HG03064 (cell line): ENCODE measurements around the gene UBE2B.
"Not testable (repeated sequence)": the region's sequence is repeated elsewhere in the genome, so short reads cannot be mapped to it uniquely, and the experiment has no call there.

Source experiments
- ATAC-seq: cut with Tn5 transposase; IDR thresholded peaks from one replicate; pipeline ENCODE4 v1.9.1; 2021; ENCODE audit warnings: low read depth; ENCODE audit not compliant: unreplicated experiment

Gene UBE2B

DNA sequence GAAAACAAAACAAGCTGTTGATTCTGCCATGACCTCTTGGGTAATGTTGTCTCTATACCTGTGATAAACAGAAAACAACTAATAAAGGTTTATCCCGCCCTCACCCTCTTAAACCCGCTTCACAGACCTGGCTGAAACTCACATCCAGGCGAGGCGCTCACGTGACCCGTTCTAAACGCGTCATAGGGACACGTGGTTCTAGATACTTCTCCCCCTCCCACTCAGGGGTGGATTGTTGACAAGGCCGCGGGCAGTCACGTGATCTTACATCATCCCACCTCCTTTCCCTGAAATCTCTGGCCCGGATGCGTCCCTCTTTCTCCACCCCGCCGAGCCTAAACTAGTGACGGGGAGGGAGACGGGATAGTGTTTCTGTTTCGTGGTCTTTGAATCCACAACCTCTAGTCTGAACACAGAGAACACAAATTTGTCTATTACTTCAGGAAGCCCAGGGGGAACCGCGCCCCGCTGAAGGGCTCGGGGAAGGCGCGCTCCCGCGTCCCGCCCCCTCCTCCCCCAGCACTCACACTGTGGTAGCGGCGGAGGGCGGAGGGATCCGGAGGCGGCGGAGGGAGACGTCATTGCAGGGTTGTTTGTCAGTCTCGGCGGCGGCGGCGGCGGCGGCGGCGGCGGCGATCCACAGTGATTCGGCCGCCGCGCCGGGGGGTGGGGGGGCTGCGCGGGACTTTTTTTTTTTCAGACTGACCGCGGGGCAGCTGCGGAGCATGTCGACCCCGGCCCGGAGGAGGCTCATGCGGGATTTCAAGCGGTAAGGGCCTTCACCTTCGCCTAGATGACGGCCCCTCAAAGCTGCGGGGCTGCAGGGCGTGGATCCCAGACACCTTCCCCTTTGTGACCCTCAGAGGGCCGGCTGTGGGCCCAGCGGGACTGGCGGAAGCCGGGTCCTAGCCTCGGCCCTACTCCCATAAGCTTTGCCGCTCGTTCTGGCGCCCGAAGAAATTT, at the start of gene UBE2B:
Gene UBE2B, plus strand, starts transcription at position 699 of the 963 bp plus-strand sequence. Its CDS starts 27 bp downstream, at position 726.
- ATAC-seq, result peak; percentile 59

DNA sequence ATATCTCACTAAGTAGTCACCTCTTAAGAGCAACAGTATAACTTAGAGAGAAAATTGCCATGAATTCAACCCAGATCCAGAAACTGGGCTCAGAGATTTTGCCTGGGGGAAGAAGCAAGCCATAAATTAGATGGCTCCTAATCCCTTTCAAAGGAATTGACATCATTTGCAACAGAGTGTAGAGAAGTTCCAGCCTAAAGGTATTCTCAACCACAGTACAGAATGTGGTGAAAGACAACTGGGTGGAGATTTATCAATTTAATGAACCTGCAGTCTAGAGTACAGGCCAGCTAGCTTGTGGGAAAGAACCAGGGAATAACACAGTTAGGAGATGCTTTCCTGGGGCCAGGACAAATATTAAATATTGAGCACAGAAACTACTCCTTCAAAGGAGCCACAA, 44.0 kb upstream of the UBE2B start:
- ATAC-seq, result no peak

DNA sequence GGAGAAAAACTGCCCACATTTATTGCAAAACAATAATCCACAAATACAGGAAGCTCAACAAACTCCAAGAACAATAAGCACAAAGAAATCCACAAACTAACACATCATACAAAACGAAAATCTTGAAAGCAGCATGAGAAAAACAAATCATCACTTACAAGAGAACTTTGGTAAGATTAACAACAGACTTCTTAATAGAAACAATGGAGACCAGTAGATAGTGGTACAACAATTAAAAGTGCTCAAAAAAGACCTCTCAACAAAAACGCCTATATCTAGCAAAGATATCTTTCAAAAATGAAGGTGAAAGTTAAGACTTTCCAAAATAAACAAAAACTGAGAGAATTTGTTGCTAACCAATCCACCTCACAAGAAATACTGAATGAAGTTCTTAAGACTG, 42.8 kb upstream of the UBE2B start:
- no peak for ATAC-seq

DNA sequence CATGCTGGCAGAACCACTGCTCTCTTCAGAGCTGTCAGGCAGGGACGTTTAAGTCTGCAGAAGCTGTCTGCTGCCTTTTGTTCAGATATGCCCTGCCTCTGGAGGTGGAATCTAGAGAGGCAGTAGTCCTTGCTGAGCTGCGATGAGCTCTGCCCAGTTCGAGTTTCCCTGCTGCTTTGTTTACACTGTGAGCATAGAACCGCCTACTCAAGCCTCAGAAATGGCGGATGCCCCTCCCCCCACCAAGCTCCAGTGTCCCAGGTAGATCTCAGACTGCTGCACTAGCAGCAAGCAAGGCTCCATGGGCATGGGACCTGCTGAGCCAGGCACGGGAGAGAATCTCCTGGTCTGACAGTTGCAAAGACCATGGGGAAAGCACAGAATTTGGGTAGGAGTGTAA, 34.5 kb upstream of the UBE2B start:
- not testable (repeated sequence) for ATAC-seq

DNA sequence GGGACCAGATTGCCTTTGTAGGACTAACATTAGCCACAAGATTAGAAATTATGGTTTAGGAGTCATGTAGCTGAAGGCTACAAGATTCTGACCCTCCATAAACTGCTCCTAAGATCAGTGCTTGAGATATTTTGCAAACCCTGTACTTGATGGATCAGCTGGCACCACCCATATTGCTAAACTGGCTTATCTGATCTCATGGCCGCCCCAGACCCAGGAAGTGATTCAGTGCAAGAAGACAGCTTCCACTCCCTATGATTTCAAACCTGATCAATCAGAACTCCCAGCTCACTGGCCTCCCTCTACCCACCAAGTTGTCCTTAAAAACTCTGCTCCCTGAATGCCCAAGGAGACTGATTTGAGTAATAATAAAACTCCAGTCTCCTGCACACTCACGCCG, 27.9 kb upstream of the UBE2B start:
- not testable (repeated sequence) for ATAC-seq

DNA sequence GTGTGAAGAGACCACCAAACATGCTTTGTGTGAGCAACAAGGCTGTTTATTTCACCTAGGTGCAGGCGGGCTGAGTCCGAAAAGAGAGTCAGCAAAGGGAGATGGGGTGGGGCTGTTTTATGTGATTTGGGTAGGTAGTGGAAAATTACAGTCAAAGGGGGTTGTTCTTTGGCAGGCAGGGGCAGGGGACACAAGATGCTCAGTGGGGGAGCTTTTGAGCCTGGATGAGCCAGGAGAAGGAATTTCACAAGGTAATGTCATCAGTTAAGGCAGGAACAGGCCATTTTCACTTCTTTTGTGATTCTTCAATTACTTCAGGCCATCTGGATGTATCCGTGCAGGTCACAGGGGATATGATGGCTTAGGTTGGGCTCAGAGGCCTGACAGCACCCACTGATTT, 25.9 kb upstream of the UBE2B start:
- not testable (repeated sequence) for ATAC-seq

DNA sequence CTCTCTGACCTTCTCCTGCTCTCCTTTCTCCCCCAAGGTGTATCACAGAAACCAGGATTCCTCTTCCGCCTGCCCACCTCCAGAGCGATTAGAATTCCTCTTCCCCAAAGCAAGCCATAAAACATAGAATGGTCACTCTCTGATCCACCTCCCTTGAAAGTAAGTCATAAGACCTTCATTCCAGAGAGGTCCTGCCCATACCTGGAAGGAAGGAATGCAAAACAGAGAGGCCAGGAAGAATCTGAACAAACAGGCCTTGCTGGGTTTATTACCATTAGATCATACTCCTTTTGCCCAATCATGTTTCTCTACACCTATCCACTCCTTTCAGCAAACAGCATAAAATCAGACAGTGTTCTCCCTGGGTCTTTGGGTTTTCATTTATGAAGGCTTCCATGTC, 25.4 kb upstream of the UBE2B start:
- ATAC-seq, result no peak

DNA sequence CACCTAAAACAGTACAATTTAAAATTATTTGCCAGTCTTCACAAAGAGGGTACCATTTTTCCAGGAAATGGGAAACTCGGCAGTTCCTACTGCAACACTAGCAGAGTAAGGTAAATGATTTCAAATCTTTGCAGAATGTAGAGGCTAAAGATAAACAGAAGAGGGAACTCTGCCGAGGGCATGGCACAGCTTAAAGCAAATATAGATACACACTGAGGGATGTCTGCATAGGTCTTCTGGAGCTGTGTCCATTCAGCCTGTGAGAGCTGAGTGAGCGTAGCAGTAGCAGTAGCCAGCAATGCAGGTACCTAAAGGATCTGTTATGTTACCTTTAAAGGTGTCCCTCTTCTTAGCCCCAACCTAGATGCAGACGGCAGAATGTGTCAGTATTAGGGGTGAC, 21.9 kb upstream of the UBE2B start:
- ATAC-seq, result no peak

DNA sequence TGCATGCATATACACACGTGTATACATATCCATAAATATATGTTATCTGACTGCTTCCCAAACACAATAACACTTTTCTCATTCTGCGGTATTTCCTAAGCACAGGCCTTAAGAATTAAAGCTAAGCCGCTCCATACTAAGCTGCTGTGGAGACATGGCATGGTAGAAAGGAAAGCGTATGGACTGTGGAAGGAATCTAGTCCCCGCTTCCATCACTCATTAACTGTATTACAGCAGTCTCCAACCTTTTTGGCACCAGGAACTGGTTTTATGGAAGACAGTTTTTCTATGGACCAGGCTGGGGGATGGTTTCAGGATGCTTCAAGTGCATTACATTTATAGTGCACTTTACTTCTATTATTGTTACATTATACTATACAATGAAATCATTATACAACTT, 15.7 kb upstream of the UBE2B start:
- no peak for ATAC-seq

DNA sequence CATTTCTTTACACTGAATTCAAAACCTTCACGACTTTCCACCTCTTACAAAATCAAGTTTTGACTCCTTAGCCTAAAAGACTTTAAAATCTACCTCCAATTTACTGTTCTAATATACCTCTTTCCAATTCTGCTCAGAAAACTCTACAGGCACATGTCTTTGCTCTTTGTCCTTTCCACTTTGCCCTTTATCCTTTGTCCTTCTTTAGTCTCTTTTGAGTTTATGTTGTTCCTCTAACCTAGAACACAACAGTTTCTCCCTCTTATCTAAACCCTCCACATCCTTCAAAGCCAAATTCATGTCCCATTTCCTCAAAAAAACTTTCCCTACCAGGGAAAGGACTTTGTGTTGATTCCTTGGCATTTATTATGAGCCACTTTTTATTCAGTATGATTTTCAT, 5.8 kb upstream of the UBE2B start:
- ATAC-seq, result no peak

DNA sequence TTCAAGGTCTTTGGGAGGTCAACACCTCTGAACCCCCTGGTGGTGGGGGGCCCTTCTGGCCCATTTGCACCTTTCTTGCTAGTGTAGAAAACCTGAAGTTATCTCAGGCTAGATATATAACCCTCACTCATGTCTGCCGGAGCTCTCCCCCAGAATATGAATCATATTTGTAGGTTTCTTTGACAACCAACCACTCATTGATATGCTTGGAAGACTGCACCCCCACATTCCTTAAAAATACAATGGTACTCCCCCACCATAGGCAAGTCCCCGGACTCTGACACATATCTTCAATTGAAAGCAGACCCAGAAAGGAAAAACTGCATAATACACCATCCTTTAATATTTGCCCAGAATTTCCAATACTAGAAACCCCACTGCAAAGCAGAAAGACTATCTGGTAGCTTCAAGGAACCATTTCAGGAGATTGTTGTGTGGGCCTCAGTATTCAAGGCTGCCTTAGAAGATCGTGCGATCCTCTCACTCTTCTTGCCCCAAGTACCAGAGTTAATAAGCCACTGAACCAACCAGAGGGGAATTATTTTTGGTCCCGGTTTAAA, 978 bp upstream of the UBE2B start:
- ATAC-seq, result peak; percentile 5

DNA sequence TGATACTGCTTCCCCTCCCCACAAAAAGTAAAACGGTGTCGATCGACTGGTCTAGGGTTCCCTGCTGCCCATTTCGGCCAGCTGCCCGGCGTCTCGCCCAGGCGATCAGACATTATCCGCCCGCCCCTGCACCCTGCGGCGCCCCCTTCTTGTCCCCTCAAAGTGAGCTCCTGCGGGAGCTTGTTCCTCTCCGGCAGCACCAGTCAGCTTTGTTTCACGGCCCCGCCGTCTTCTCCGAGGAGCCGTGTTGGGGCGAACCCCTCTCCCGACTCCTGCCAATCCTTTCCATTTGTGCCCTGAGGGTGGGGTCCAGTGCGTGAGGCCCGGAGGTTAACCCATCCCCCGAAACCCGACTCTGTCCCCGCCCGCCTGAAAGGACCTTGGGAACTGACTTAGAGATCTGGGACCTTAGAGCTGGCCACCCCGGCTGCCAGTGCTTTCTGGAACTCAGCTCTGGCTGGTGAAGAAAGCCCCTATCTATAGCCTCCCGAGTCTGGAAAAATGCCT, 518 bp downstream of the UBE2B start:
- ATAC-seq, result peak; percentile 11

DNA sequence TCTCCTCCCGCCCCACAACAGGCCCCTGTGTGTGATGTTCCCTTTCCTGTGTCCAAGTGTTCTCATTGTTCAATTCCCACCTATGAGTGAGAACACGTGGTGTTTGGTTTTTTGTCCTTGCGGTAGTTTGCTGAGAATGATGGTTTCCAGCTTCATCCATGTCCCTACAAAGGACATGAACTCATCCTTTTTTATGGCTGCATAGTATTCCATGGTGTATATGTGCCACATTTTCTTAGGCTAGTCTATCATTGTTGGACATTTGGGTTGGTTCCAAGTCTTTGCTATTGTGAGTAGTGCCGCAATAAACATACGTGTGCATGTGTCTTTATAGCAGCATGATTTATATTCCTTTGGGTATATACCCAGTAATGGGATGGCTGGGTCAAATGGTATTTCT, 2.3 kb downstream of the UBE2B start:
- not testable (repeated sequence) for ATAC-seq

DNA sequence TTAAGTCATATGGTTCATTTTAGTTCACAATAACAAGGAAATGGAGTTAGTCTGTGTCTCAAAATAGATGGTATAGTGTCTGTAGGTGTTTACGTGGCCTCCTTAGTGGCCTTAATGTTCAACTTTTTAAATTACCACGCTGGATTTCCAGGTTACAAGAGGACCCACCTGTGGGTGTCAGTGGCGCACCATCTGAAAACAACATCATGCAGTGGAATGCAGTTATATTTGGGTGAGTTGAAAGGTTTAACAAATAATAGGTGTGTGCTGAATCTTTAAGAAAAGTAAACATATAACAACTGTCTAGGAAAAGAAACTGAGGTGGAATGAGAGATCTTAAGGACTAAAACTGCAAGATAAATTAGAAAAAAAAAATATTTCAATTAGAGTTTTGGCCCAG, 2.9 kb downstream of the UBE2B start:
- no peak for ATAC-seq

DNA sequence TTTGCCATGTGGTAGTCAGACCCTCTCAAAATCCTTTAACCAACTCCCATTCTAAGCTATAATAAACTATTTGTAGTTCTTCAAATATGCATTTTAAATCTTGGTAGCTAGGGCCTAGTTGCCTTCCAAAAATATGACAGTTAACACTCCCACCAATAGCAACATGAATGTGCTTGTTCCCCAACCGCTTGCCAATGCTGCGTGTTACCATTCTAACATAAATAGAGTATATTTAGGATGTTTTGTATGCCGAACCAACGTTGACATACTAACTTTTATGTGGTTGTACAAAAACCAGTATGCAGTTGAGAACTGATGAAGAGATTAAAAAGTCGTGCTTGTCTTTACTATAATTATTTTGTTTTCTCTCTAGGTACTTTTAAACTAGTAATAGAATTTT, 9.0 kb downstream of the UBE2B start:
- ATAC-seq, result no peak

DNA sequence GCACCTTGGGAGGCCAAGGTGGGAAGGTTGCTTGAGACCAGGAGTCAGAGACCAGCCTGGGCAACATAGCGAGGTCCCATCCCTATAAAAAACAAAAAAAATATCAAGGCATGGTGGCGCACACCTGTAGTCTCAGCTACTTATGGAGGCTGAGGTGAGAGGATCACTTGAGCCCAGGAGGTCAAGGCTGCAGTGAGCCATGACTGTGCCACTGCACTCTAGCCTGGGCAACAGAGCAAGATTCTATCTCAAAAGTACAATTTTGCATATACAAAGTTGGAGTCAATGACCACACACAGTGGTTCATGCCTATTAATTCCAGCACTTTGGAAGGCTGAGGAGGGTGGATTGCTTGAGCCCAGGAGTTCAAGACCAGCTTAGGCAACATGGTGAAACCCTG, 10.8 kb downstream of the UBE2B start:
- not testable (repeated sequence) for ATAC-seq

DNA sequence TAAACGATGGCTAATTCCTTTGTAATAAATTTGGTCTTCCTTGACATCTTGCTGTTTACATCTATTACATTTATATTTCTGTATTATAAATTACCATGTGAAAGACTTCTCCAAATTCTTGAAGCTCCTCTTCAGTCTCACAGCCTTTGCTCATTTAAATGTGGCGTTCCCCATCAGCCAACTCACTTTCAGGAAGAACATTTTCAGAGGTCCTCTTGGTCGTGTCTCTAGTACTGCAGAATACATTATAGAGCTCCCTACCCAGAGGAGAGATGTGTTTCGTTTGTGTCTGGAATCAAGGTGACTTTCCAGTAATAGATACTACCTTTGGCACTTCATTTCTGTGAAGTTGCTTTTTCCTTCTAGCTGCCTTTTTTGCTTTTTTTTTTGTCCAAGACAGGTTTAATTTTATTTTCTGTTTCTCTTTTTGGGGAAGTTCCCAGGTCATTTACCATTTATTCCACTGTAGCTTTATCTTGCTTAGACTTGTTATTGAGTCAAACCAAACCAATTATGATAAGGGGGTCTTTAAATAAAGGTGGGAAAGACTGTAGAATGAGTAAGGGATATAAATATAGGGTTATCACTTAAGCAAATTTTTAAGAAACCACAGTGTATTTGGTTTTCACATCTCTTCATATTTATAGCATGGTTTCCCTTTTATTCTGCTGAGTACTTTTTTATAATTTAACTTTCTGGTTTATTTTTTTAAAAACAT, 12.8 kb downstream of the UBE2B start:
- no peak for ATAC-seq

DNA sequence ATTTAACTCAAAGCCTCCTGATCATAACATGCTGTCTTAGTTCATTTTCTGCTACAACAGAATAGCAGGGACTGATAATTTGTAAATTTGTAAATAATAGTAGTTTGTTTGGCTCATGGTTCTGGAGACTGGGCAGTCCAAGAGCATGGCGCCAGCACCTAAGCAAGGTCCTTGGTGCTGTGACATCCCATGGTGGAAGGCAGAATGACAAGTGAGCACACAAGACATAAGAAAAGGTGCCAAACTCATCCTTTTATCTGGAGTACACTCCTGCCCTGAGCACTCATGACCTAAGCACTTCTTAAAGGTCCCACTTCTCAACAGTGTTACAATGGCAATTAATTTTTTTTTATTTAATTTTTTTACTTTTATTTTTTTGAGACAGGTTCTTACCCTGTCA, 16.1 kb downstream of the UBE2B start:
- no peak for ATAC-seq

DNA sequence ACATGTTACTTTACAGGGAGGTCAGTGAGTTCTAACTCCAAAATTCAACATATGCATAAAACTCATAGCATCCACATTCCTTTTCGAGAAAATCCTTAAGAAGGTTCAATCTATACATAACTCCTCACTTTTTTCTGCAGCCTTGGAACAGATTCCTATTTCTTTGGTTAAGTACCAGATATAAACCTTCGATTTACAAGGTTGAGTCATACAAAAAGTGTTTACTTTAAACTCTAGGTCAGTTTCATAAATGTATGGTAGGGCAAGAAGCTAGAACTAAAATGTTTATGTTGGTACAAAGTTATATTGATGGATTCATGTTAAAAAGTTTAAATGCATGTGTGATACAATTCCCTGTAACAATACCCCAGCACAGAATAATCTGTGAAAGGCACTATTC, 20.9 kb downstream of the UBE2B start:
- ATAC-seq, result no peak

DNA sequence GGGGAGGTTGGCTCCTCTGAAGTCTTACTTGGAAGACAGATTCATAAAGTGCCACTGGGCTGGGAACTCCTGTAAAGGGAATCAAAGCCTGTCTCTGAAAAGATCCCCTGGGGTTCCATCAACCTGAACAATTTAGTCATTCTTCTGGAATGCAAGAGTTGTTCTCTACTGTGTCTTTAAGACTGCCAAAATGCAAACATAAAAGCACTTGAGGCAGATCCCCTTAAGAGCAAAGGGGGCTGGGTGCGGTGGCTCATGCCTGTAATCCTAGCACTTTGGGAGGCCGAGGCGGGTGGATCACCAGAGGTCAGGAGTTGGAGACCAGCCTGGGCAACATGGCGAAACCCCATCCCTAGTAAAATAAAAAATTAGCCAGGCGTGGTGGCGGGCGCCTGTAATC, 23.6 kb downstream of the UBE2B start:
- ATAC-seq, result no peak

DNA sequence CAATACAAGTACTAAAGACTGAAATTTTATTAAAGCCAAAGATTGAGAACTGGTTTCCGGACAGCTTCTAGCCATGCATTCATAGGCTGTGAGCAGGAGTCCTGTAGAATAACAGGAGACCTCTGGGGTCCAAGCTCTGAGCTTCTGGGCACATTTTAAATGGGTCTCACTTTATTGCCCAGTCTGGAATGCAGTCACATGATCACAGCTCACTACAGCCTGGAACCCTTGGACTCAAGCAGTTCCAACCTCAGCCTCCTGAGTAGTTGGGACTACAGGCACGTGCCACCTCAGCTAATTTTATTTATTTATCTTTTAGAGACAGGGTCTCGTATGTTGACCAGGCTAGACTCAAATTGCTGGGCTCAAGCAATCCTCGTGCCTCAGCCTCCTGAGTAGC, 24.9 kb downstream of the UBE2B start:
- no peak for ATAC-seq
